GM20431 (cell line): ENCODE data around the gene ARHGAP10.

ENCODE experiments used
- in situ Hi-C: fragments of 300-500 bp; cut with MseI, MboI; formaldehyde crosslinking; loops from one replicate; pipeline ENCODE4 v1.15.0; 2020; ENCODE audit warnings: low sequenced_read_pairs; ENCODE audit not compliant: unreplicated experiment

The ARHGAP10 gene

DNA sequence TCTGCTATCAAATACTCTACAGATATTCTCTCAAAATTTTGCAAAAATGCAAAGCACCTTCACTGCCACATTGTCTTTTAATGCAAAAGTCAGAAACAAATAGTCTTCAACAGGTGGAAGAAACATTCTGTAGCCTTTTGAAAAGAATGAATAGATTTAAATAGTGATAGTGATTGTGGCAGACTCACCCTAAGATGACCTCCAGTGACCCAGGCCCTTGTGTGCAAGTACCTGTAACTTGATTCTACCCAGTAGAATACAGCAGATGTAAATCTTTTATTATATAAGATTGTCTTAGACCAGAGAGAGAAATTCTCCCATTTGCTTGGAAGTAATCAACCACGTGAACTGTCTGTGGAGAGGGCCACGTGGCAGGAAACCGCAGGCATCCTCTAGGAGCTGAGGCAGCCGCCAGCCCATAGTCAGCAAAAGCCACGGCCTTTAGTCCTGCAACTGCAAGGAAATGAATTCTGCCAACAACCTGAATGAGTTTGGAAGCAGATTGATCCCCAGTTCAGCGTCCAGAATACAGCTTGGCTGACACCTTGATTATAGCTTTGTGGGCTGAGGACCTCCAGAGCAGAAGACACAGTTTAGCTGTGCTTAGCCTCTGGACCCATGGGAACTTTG, 272.5 kb downstream of the ARHGAP10 start:
- in situ Hi-C loops: no loop called here

DNA sequence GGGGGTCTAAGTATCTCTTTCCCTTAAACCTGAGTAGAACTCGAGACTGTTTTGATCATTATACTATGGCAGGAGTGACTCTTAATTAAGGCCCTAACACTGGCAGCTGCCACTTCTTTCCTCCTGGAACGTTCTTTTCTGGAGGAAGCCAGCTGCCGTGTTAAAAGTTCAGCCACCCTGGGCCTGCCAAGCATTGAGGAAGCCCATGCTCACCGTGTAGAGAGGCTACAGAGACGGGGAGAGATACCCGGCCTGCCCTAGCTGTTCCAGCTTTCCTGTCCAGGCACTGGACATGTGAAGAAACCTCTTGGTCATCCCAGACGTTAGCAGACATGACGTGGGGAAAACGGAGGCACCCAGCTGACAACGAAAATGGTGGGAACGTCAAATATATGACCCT, 274.1 kb downstream of the ARHGAP10 start:
- in situ Hi-C loops: no loop called here

DNA sequence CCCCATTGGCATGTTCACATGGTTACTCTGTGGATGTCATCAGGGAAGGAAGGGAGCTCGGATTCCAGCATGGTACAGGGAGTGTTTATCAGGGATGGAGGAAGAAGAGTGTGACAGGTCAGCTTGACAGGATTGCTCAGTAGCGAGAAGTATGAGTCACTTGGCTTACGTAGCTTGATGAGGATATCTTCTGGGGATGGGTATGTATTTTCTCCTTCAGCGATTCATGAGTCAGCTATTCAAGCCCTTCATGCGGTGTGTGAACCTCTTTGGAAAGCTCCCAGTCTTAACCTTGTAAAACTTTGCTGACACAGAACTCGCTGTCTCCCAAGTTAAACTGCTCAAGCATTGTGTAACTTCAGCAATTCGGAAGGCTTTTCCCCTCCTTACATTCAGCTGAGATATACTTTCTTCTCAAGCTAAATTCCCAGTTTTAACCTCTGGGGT, 275.4 kb downstream of the ARHGAP10 start:
- in situ Hi-C loops: no loop called here

DNA sequence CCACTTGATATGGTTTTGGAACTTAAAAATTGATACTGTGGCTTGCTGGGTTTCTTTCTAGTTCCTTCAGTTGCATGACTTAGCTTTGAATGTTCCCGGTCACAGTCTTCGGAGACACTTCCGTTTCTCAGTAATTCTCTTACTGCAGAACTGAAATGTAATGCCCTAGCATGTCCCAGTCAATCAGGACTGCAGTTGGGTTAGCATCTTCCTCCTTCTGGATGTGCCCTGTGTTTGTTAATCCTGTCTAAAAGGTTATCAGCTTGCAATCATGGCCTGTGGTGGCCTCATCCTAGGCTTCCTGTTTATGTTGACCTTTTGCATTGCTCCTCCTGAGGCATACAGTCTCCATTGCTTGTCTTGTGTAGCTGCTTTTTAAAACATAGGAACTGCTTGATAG, 275.9 kb downstream of the ARHGAP10 start:
- in situ Hi-C loops: no loop called here

DNA sequence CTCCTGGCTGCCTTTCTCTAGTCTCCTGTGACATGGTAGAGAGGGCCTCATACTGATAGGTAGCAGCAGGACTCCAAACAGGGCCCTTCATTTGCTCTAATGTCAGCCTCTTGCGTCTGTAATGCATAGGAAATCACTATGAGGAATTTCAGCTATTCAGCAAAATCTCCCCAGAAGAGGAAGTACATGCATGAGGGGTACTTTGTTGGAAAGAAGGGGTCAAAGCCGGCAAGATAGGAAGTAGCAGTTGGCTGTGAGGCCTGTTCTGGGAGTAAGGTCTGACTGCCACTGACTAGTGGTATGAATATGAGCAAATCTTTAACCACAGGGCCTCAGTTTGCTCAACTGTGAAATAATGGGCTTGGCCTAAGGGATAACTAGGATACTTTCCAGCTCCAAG, 283.2 kb downstream of the ARHGAP10 start:
- in situ Hi-C loops: no loop called here

DNA sequence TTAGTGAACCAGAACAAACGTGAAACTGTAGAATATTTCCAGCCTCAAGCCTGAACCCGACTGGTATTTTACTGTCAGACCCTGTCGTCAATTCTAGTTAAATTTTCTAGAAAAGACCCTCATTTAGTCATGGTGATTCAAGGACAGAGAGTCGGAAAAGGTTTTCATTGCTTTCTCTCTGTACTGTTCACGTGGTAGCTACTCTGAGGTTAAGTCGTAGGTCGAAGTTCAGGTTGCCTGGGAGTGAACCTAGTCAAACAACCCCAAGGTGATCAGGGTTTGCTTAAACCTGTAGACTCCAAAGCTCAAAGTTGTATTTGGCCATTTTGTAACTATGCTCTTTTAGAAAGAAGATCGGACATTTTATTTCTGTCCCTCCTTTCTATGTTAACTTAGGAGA, 283.6 kb downstream of the ARHGAP10 start:
- in situ Hi-C loops: no loop called here

DNA sequence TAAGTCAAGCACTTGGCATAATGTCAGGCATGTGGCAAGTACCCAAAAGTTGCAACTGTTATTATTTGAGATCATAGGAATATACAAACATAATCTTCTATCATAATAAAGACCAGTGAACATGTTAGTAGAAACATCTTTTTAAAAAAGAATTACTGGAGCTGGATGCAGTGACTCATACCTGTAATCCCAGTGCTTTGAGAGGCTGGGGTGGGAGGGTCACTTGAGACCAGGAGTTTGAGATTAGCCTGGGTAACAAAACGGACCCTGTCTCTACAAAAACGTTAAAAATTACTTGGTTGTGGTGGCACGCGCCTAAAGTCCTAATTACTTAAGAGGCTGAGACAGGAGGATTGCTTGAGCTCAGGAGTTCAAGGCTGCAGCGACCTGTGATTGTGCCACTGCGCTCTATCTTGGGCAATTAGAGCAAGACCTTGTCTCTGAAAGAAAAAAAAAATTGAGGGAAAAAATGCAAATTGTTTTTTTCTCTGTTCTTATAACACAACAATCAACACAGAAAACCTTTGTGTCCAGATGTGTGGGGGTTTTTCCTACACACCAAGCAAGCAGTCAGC, 284.3 kb downstream of the ARHGAP10 start:
- in situ Hi-C loops: no loop called here

DNA sequence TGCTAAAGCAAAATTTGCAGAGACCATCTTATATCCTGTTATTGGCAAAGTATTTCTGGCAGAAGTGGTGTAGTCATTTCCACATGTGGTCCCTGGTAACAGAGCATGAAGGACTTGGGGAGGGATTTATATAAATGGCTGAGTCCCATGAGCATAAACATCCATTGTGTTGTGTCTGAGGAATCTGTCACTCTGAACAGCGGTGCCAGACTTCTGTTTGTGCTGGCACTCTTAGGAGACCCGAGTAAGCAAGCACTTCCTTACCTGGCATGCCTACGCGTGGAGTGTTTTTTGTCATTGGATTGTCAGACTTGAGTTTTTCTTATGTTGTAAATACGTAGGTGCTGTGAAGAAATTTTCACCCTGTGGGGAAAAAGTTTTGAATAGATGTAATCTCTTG, 285.9 kb downstream of the ARHGAP10 start:
- in situ Hi-C loops: no loop called here

DNA sequence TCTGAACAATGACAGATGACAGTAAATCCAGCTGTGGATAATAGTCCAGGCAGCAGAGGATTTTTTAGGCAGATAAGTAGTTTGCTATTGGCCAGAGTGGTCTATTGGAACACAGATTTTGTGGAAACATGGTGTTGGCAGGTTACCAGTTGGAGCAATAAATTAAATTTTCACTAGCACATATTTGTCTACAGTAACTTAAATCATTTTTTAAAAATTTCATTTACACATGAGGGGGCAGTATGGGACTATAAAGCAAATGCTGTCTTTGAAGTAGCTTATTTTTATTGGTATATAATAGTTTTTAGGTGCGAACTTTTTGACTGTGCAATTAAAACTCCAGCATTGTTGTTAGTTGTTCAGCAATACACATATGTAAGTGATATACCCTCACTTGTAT, 289.8 kb downstream of the ARHGAP10 start:
- in situ Hi-C loops: no loop called here

DNA sequence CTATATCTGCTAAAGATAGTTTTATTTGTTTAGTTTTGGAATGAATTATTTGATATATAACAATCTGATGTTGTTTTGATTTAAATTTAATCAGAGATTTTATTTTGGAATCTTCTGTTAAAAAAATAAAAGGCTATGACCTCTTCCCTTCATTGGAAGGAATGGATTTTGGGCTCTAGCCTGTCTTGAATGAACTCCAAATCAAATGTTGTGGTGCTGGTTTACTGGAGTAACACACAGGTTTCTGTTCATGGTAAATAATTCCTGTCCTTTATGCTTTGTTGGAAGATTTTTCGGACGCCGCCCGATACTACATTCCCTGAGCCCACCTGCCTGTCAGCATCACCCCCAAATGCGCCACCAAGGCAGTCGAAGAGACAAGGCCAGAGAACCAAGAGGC, 291.1 kb downstream of the ARHGAP10 start:
- in situ Hi-C loops: no loop called here

DNA sequence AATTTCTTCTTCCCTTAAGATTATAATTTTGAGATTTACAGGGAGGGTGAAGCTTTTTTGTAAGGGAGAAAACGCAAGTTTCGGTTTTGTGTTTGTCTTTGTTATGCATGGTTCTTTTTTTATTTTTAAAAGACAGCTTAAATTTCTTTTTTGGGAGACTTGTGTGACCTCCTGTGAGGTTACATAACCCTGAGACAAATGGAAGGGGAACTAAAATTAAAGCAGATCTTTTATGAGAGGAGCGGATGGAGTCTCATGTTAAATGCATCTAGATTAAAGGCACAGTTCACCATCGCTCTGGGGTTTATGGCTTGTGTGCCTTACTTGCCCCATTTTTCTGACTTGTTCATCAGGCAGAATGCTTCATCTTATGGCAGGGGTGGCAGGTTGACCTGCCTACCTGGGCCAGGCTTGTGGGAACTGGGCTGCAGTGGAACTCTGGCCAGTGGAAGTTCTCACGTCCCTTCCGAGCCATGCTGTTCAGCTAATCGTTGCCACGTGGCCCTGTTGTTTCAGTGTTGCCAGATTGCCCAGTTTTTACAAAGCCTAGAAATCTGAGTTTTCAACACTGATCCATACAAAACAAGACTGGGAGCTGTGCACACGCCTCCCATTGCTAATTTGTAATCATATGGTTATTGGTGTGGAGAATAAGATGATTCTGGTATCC, 291.8 kb downstream of the ARHGAP10 start:
- in situ Hi-C loops: no loop called here

DNA sequence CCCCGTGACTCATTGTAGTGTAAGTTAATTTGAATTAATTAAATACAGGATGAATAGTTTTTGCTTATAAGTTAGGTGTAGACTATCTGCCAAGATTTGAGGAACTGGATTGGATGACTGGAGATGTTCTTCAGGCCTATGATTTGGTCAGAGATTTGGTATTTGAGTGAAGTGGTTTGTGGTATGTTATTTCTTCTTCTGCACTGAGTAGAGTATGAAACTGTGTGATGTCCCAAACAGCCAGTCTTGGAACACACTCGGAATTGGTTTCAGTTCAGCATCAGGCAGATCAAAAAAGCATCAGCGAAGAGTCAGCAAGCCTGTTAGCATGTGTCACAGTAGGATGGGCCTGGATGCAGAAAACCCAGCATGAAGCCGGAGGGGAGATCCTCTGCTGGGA, 294.1 kb downstream of the ARHGAP10 start:
- in situ Hi-C loops: no loop called here

DNA sequence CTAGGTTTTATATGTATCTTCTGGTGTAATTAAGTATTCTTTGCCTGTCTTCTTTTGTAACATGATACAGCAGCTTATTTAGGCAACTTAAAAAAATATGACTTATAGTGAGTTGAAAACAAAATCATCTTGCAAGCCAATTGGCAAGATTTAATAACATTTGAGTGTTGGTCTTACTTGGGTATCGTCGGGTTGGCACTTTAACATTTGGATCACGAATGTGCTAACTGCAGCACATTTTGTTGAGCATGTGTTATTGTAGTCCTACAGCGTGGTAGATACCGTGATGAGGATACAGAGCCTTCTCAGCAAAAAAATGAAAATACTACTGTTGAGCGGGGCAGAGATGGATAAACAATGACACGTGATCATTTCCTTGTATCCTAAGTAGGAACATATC, 295.3 kb downstream of the ARHGAP10 start:
- in situ Hi-C loops: no loop called here

DNA sequence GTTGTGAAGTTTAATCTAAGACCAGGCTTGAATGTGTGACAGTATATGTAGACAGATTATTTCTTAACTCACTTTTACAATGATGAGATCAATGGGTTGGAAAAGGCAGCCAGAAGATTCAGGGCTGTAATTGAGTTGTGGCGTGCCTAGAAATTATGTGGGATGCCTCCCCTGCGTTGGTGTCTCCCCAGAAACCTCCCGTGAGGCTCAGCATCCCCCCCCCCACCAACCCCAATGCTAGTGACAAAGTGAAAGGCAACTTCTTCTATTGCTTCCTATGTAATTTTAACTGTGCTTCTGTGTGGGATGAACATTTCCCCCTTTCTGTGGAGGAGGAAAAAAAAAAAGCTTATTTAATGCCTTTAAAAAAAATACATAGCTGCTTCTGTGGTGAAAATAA, 297.9 kb downstream of the ARHGAP10 start:
- in situ Hi-C loops: no loop called here

DNA sequence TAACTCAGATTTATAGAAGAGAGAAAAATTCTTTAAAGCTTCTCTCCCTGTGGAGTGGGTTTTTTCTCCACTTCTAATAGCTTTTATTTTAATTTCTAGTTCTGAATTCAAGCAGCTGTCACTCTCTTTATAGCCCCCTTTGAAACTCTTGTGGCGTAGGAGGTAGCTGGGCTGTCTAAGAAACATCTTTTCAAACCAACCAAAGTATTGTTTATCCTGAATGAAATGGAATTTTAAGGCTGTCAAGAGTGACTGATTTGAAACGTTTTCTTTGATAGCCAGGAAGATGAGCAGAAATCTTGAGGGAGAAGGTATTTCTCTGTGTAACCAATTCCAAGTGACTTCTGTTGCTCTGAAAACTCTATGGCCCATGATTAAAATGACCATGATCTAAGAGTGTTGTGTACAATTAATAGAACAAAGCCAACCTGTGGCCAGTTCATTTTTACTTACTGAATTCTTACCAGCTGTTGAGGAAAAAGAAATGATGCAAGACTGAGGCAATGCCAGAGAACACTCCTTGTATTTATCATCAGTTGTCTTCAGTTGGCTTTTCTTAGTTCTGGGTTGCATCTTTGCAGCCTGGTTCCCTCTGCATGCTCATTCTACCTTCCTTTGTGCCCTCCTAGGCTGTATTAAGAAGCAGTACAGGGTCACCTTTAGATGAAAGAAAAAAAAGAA, 298.4 kb downstream of the ARHGAP10 start:
- in situ Hi-C loops: no loop called here

DNA sequence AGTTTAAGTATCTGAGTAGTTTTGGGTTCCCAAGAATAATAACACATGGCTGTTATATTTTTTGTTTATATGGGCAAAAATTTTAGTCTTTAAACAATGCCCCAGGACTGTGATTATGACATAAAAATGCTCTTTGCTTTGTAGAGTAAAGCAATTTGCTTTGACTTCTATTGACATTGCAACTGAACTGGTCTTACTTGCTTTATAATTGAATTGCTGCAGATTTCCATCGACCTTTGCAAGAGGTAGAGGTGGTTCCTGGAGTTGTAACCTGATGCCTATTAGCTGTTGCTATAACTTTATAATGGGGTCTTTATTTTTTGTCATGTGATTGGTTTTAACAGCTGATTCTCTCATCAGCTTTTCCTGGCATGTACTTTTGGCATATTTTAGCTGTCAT, 302.9 kb downstream of the ARHGAP10 start:
- in situ Hi-C loops: no loop called here

DNA sequence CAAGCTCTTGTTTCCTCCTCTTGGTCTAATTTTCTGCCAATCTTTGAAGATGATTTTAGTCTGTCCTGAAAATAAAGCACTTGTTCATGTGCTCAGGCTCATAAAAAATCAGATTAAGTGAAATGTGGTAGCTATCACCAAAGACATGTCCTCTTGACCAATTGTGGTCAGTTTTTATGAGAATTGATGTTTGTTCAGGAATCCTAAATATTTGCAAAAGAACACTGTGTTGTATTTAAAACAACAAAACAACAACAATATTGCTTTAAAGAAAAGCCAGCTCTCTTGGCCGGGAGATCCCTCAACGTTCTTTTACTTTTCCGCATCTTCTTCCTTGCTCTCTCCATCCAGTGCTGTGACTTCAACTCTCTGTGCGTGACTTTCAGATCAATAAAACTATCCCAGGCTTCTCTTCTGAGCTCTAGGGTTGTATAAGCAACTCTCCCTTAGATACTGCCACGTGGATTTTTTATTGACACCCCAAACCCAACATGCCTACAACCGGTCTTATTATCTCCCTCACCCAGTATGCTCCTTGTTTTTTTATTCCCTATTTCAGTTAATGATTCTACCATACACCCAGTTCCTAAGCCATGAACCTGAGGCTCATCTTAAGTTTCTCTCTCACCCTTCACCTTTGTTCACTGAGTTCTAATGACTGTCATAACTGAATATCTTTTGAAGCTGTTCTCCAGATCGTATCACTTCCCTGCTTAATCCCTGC, 309.9 kb downstream of the ARHGAP10 start:
- in situ Hi-C loops: no loop called here

DNA sequence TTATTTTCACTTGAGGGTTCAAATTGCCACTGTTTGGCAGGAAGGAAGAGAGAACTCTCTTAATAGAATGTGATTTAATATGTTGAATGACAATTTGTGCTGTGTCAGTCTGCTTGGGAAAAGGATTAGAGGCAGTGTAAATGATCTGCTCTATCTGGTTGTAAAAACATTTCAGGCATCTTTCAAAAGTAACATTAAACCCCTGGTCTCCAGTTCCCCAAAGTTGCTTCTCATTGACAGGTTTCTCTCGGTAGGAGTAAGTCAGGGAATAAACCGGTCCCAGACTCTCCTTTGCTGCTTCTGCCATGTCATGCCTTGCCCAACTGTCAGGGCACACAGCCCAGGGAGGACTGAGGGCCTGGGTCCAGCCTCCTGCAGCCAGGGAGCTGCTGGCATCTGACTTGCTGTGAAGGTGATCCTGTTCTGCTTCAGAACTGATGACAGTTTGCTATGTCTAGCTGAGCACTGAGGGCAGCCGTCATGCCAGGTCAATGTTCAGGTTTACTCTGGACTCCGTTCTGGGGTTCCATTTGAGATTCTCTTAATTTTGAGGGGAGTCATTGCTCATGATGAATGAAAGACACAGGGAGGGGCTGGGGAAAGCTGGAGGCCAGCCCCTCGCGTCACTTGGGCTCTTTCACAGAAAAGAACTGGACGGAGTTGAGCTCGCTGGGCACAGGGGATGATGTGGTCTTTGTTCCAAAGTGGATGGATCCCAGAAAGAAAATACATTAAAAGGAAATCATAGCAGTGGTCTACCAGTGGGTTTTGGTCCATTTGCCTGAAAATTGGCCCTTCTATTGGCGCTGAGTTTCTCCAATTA, 312.4 kb downstream of the ARHGAP10 start:
- in situ Hi-C loops: no loop called here

DNA sequence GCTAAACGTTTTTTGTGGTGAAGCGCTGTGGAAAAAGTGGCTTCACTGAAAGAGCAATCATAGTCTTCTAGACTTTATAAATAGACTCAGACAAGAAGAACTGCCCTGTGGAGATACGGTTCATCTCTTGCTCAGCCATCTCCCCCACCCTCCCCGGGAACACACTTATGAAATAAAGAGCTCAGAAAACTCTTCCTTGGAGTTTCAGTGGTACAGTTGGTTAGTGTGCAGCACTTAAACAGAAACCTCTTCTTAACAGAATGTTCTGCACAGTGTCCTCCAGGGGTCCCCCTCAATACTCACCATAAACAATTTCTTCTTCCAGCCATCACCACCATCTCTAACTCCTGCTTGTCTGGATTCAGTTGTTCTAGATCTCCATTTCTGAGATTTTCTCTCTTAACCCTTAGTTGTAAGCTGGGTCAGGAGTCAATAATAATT, 313.0 kb downstream of the ARHGAP10 start:
- in situ Hi-C loops: no loop called here

DNA sequence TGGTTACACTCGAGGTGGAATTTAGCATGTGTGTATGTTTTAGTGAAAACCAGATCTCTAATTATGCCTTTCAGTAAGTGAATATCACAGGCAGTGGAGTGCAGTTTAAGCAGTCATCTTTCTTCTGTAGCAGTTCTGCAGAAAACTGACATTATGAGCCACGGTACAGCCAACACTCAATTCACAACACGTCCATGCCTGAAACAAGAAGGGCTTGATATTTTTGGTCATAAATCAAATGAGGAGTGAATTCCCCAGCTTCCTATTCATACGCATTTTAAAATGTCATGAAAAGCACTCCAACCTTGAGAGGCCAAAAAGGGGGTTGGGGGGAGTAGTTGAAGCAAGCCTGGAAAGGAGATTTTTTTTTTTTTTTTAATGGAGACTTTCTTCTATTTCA, 316.7 kb downstream of the ARHGAP10 start:
- in situ Hi-C loops: no loop called here
